ENCODE data around the gene ODC1. TPM values are rescaled to one million over a fixed set of nuclear protein-coding genes. Genes with fewer than 3 reads are reported as not detected.

Gene ODC1
- total and polyA plus RNA-seq, 5 experiments from 2014 or later = 44.5 to 70.7 (median 57.1) TPM

GRCh38 chr2:10417551-10418335 lies 30.4 kb downstream of the ODC1 start:
- Mint-ChIP-seq H3K9me3 (no peaks in the 10 kb centered on the region), H3K27ac (peak overlapping the region in 4 of 10 donors; percentile 18 to 68 (median 46))
- POLR2A ChIA-PET = no interaction called here

GRCh38 chr2:10415640-10416039 lies 32.5 kb downstream of the ODC1 start:
- no peak for DNase-seq
- H3K4me1 Mint-ChIP-seq = peaks cover 11 to 29% (median 23%) of the 10 kb centered on the region in 4 donors
- peaks cover 0 to 27% (median 8%) of the 10 kb centered on the region in 3 donors for H3K36me3 Mint-ChIP-seq
- no peaks in the 10 kb centered on the region for H3K9me3 Mint-ChIP-seq
- POLR2A ChIA-PET = no interaction called here
- no peak for ATAC-seq
- no peaks in the 10 kb centered on the region for H3K27me3 Mint-ChIP-seq
- H3K4me3 Mint-ChIP-seq = peak overlapping the region in 1 of 10 donors; percentile 6
- peak overlapping the region in 2 of 10 donors; percentile 40 to 76 for H3K27ac Mint-ChIP-seq

More at GRCh38 chr2:10417551-10418335, 30.4 kb downstream of the ODC1 start:
- Mint-ChIP-seq H3K4me3 (peak overlapping the region in 1 of 10 donors; percentile 5), H3K4me1 (peaks cover 10 to 23% (median 14%) of the 10 kb centered on the region in 4 donors), H3K27me3 (no peaks in the 10 kb centered on the region), H3K36me3 (peaks cover 0 to 43% (median 8%) of the 10 kb centered on the region in 3 donors)
- DNase-seq (no peak), ATAC-seq (no peak)

GRCh38 chr2:10415048-10415447 lies 33.1 kb downstream of the ODC1 start:
- Mint-ChIP-seq H3K27ac (peak overlapping the region in 1 of 10 donors; percentile 52), H3K27me3 (no peaks in the 10 kb centered on the region), H3K9me3 (no peaks in the 10 kb centered on the region), H3K36me3 (peaks cover 0 to 26% (median 8%) of the 10 kb centered on the region in 3 donors), H3K4me3 (no peak overlapping the region), H3K4me1 (peaks cover 11 to 29% (median 26%) of the 10 kb centered on the region in 4 donors)
- no peak for ATAC-seq
- no peak for DNase-seq
- POLR2A ChIA-PET = no interaction called here

- peaks cover 11 to 32% (median 25%) of the 10 kb centered on the region in 4 donors for H3K4me1 Mint-ChIP-seq
- ATAC-seq (no peak), DNase-seq (no peak)
- peaks cover 0 to 25% (median 5%) of the 10 kb centered on the region in 3 donors for H3K36me3 Mint-ChIP-seq
- POLR2A ChIA-PET = no interaction called here
- no peaks in the 10 kb centered on the region for H3K9me3 Mint-ChIP-seq
- H3K27me3 Mint-ChIP-seq = no peaks in the 10 kb centered on the region
- H3K27ac Mint-ChIP-seq = peak overlapping the region in 1 of 10 donors; percentile 52
- no peak overlapping the region for H3K4me3 Mint-ChIP-seq
These were observed 33.5 kb downstream of the ODC1 start for GRCh38 chr2:10414591-10414990.

GRCh38 chr2:10413991-10414451 lies 34.1 kb downstream of the ODC1 start:
- Mint-ChIP-seq H3K27me3 (no peaks in the 10 kb centered on the region), H3K4me1 (peaks cover 14 to 38% (median 28%) of the 10 kb centered on the region in 4 donors), H3K4me3 (no peak overlapping the region), H3K9me3 (no peaks in the 10 kb centered on the region), H3K27ac (no peak overlapping the region), H3K36me3 (peaks cover 0 to 19% (median 0%) of the 10 kb centered on the region in 3 donors)
- DNase-seq (no peak), ATAC-seq (no peak)
- POLR2A ChIA-PET = no interaction called here

- H3K4me3 Mint-ChIP-seq = no peak overlapping the region
- POLR2A ChIA-PET = no interaction called here
- no peaks in the 10 kb centered on the region for H3K9me3 Mint-ChIP-seq
- DNase-seq = no peak
- peaks cover 15 to 41% (median 30%) of the 10 kb centered on the region in 4 donors for H3K4me1 Mint-ChIP-seq
- no peaks in the 10 kb centered on the region for H3K27me3 Mint-ChIP-seq
- no peak for ATAC-seq
- no peak overlapping the region for H3K27ac Mint-ChIP-seq
- H3K36me3 Mint-ChIP-seq = peaks cover 0 to 14% (median 0%) of the 10 kb centered on the region in 3 donors
These were observed 34.6 kb downstream of the ODC1 start for GRCh38 chr2:10413503-10413902.

- Mint-ChIP-seq H3K4me3 (no peak overlapping the region), H3K36me3 (peaks cover 0 to 13% (median 0%) of the 10 kb centered on the region in 3 donors), H3K9me3 (no peaks in the 10 kb centered on the region), H3K4me1 (peaks cover 24 to 45% (median 34%) of the 10 kb centered on the region in 4 donors), H3K27ac (peak overlapping the region in 3 of 10 donors; percentile 22 to 69 (median 28)), H3K27me3 (no peaks in the 10 kb centered on the region)
- DNase-seq (no peak), ATAC-seq (no peak)
- POLR2A ChIA-PET = no interaction called here
These were observed 35.7 kb downstream of the ODC1 start for GRCh38 chr2:10412380-10412779.

GRCh38 chr2:10411557-10411956 lies 36.6 kb downstream of the ODC1 start:
- no peak overlapping the region for H3K27ac Mint-ChIP-seq
- H3K27me3 Mint-ChIP-seq = no peaks in the 10 kb centered on the region
- DNase-seq = no peak
- no peak overlapping the region for H3K4me3 Mint-ChIP-seq
- peaks cover 0 to 13% (median 0%) of the 10 kb centered on the region in 3 donors for H3K36me3 Mint-ChIP-seq
- H3K9me3 Mint-ChIP-seq = no peaks in the 10 kb centered on the region
- H3K4me1 Mint-ChIP-seq = peaks cover 29 to 51% (median 39%) of the 10 kb centered on the region in 4 donors
- POLR2A ChIA-PET = no interaction called here
- ATAC-seq = no peak

GRCh38 chr2:10410823-10411437 lies 37.2 kb downstream of the ODC1 start:
- peak overlapping the region in 1 of 10 donors; percentile 70 for H3K27ac Mint-ChIP-seq
- POLR2A ChIA-PET = interaction anchor here (0.7 to 4.2 kb wide), 5 partner anchors 26 to 108 kb away, joined by 3 to 64 read pairs (median 7); partner anchors contain the start of genes HPCAL1 and ODC1
- peaks cover 0 to 13% (median 0%) of the 10 kb centered on the region in 3 donors for H3K36me3 Mint-ChIP-seq
- H3K9me3 Mint-ChIP-seq = no peaks in the 10 kb centered on the region
- ATAC-seq (no peak), DNase-seq (no peak)
- no peaks in the 10 kb centered on the region for H3K27me3 Mint-ChIP-seq
- no peak overlapping the region for H3K4me3 Mint-ChIP-seq
- H3K4me1 Mint-ChIP-seq = peaks cover 31 to 57% (median 43%) of the 10 kb centered on the region in 4 donors

GRCh38 chr2:10410001-10410822 lies 37.9 kb downstream of the ODC1 start:
- Mint-ChIP-seq H3K4me3 (peak overlapping the region in 1 of 10 donors; percentile 55), H3K9me3 (no peaks in the 10 kb centered on the region)

GRCh38 chr2:10408649-10409579 lies 39.2 kb downstream of the ODC1 start:
- ATAC-seq = peak; percentile 84 to 85
- no peaks in the 10 kb centered on the region for H3K27me3 Mint-ChIP-seq
- peak overlapping the region; percentile 60 to 87 (median 82) for H3K4me3 Mint-ChIP-seq
- H3K36me3 Mint-ChIP-seq = peaks cover 0 to 15% (median 0%) of the 10 kb centered on the region in 3 donors
- POLR2A ChIA-PET = interaction anchor here (0.7 to 4.2 kb wide), 15 partner anchors 15 to 815 kb away, joined by 3 to 64 read pairs (median 6); partner anchors contain the start of genes HPCAL1 and ODC1
- H3K4me1 Mint-ChIP-seq = peaks cover 28 to 61% (median 51%) of the 10 kb centered on the region in 4 donors
- no peaks in the 10 kb centered on the region for H3K9me3 Mint-ChIP-seq
- peak; percentile 70 to 88 (median 81) for DNase-seq
- H3K27ac Mint-ChIP-seq = peak overlapping the region; percentile 47 to 96 (median 92)

More at GRCh38 chr2:10410001-10410822, 37.9 kb downstream of the ODC1 start:
- POLR2A ChIA-PET = interaction anchor here (0.6 to 4.2 kb wide), 10 partner anchors 23 to 139 kb away, joined by 3 to 64 read pairs (median 12); partner anchors contain the start of genes HPCAL1 and ODC1
- no peaks in the 10 kb centered on the region for H3K27me3 Mint-ChIP-seq
- H3K4me1 Mint-ChIP-seq = peaks cover 27 to 60% (median 47%) of the 10 kb centered on the region in 4 donors
- H3K36me3 Mint-ChIP-seq = peaks cover 0 to 11% (median 0%) of the 10 kb centered on the region in 3 donors
- ATAC-seq = no peak
- no peak for DNase-seq
- H3K27ac Mint-ChIP-seq = peak overlapping the region in 1 of 10 donors; percentile 70

All from naive thymus-derived CD8-positive, alpha-beta T cell (primary cell).